WERI-Rb-1 (cell line): Measurements from ENCODE around the gene RING1.

Experiments used
- DNase-seq: peaks from one replicate; pipeline ENCODE4 v3.0.0-alpha.2; 2020
- H3K27ac ChIP-seq: fragments of 250-450 bp; sonication (Bioruptor Pico); 2 replicates; pipeline ENCODE4 v1.5.1; 2020; ENCODE audit warnings: mild to moderate bottlenecking, moderate library complexity
- H3K27me3 ChIP-seq: fragments of 250-450 bp; sonication (Bioruptor Pico); 2 replicates; pipeline ENCODE4 v1.5.1; 2021; ENCODE audit warnings: mild to moderate bottlenecking, low read depth, moderate library complexity; ENCODE audit not compliant: insufficient read depth, severe bottlenecking
- H3K36me3 ChIP-seq: fragments of 250-450 bp; sonication (Bioruptor Pico); 2 replicates; pipeline ENCODE4 v1.5.1; 2020; ENCODE audit warnings: mild to moderate bottlenecking, moderate library complexity
- H3K4me3 ChIP-seq: 2 replicates; pipeline ENCODE4 v1.5.1; 2011; ENCODE audit warnings: low read depth, mild to moderate bottlenecking, control low read depth, low read length
- H3K9me3 ChIP-seq: fragments of 250-450 bp; sonication (Bioruptor Pico); 2 replicates; pipeline ENCODE4 v1.5.1; 2021; ENCODE audit warnings: mild to moderate bottlenecking, moderate library complexity; ENCODE audit not compliant: severe bottlenecking
- CTCF ChIP-seq: IDR thresholded peaks from 2 replicates; pipeline ENCODE4 v1.5.1; 2011; ENCODE audit warnings: low read depth, mild to moderate bottlenecking, control low read depth, inconsistent platforms, low read length

RING1 gene

GRCh38 chr6:33167374-33168283, 40.7 kb upstream of the RING1 start:
- H3K9me3 ChIP-seq, result no peaks in the 10 kb centered on the region
- no peak for TF ChIP-seq CTCF
- H3K27ac ChIP-seq, result no peak overlapping the region
- H3K36me3 ChIP-seq, result no peaks in the 10 kb centered on the region
- no peaks in the 10 kb centered on the region for H3K27me3 ChIP-seq
- no peak for DNase-seq
- H3K4me3 ChIP-seq, result no peak overlapping the region

- Histone ChIP-seq H3K36me3 (no peaks in the 10 kb centered on the region), H3K27me3 (no peaks in the 10 kb centered on the region), H3K4me3 (no peak overlapping the region), H3K27ac (no peak overlapping the region), H3K9me3 (no peaks in the 10 kb centered on the region)
- TF ChIP-seq CTCF, result no peak
- DNase-seq, result no peak
Measured at GRCh38 chr6:33168284-33168601, 40.1 kb upstream of the RING1 start.

- TF ChIP-seq CTCF, result no peak
- Histone ChIP-seq H3K27ac (no peak overlapping the region), H3K27me3 (no peaks in the 10 kb centered on the region), H3K36me3 (no peaks in the 10 kb centered on the region), H3K4me3 (no peak overlapping the region), H3K9me3 (no peaks in the 10 kb centered on the region)
- DNase-seq, result no peak
Measured at GRCh38 chr6:33168639-33169038, 39.7 kb upstream of the RING1 start.

- Histone ChIP-seq H3K4me3 (no peak overlapping the region), H3K27me3 (no peaks in the 10 kb centered on the region), H3K27ac (no peak overlapping the region), H3K9me3 (no peaks in the 10 kb centered on the region), H3K36me3 (no peaks in the 10 kb centered on the region)
- TF ChIP-seq CTCF, result no peak
- no peak for DNase-seq
Measured at GRCh38 chr6:33169291-33170175, 38.8 kb upstream of the RING1 start.

- Histone ChIP-seq H3K4me3 (no peak overlapping the region), H3K27ac (no peak overlapping the region), H3K27me3 (no peaks in the 10 kb centered on the region), H3K36me3 (no peaks in the 10 kb centered on the region), H3K9me3 (no peaks in the 10 kb centered on the region)
- no peak for DNase-seq
- no peak for TF ChIP-seq CTCF
Measured at GRCh38 chr6:33170176-33171015, 37.9 kb upstream of the RING1 start.
